A673 (cell line): ENCODE data around the gene FKBP2.

ENCODE experiments used
- CTCF ChIP-seq: fragments of 300-800, 200-600 bp; sonication (generic); conservative IDR thresholded peaks from 2 replicates; pipeline ENCODE4 v1.5.1; 2017; ENCODE audit warnings: low read depth, mild to moderate bottlenecking, antibody characterized with exemption, low read length, moderate library complexity, mixed read lengths
- EZH2 ChIP-seq: fragments of 200-600 bp; sonication (generic); IDR thresholded peaks from 2 replicates; pipeline ENCODE4 v1.6.1; 2017; ENCODE audit warnings: borderline replicate concordance, low read depth, mild to moderate bottlenecking, mixed read lengths, antibody characterized with exemption, low read length; ENCODE audit not compliant: poor library complexity, severe bottlenecking

- TF ChIP-seq CTCF (0 out of 2 replicates have a peak, but pooled peaks have one; percentile 23), EZH2 (no peak)
Measured at GRCh38 chr11:64206457-64207255, 34.2 kb upstream of the FKBP2 start, which contains the start of gene FERMT3.
